ENCODE results near the gene B3GALT4. TPM values are rescaled to one million over a fixed set of nuclear protein-coding genes. Genes with fewer than 3 reads are reported as not detected.

B3GALT4 gene, protein sequence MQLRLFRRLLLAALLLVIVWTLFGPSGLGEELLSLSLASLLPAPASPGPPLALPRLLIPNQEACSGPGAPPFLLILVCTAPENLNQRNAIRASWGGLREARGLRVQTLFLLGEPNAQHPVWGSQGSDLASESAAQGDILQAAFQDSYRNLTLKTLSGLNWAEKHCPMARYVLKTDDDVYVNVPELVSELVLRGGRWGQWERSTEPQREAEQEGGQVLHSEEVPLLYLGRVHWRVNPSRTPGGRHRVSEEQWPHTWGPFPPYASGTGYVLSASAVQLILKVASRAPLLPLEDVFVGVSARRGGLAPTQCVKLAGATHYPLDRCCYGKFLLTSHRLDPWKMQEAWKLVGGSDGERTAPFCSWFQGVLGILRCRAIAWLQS
- 10 to 100 TPM; 14.0 to 20.5 TPM for total RNA-seq

DNA sequence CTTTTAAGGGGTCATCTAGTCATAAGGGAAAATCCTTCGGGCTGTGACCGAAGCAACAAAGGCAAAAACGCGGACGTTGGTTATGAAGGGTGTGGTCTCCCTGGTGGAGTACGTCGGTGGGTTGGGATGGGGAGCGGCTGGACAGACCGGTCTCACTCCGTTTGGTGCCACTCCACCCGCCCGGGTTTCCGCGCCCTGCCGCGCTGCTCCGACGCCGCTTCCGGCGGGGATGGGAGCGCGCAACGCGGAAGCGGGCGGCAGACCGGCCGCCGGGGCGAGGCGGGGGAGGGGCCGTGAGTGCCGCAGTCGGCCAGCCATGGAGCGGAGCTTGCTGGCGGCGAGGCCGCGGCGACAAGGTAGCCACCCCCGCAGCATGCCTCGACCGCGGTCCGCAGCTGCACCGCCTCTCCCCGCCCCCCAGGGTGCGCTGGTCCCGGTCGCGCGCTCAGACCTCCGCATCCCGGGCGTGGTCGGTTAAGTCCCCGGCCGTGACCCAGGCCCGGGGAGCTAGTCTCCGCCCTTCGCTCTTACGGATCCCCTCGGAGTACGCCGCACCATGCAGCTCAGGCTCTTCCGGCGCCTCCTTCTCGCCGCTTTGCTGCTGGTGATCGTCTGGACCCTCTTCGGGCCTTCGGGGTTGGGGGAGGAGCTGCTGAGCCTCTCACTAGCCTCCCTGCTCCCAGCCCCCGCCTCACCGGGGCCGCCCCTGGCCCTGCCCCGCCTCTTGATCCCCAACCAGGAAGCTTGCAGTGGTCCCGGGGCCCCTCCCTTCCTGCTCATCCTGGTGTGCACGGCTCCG, at the start of gene B3GALT4:
Gene B3GALT4 (plus strand): TSS at position 260 of the 799 bp plus-strand sequence. CDS start 297 bp downstream, at position 557.
- ATAC-seq (peak; percentile 72), DNase-seq (peak; percentile 88)
- Mint-ChIP-seq H3K4me3 (peak within 1 kb of the TSS; percentile 88), H3K9me3 (ENCODE audit: low read depth) (no peaks in the 10 kb centered on the region), H3K27ac (peak within 1 kb of the TSS; percentile 97), H3K27me3 (no peaks in the 10 kb centered on the region), H3K4me1 (peaks cover 60% of the 10 kb centered on the region), H3K36me3 (peaks cover 52% of the 10 kb centered on the region)
- CTCF ChIA-PET, result interaction anchor here (0.6 to 6.4 kb wide), 18 partner anchors 12 to 153 kb away, joined by 3 to 58 read pairs (median 4); partner anchors contain the start of genes PFDN6, RGL2, WDR46 and ZBTB22

DNA sequence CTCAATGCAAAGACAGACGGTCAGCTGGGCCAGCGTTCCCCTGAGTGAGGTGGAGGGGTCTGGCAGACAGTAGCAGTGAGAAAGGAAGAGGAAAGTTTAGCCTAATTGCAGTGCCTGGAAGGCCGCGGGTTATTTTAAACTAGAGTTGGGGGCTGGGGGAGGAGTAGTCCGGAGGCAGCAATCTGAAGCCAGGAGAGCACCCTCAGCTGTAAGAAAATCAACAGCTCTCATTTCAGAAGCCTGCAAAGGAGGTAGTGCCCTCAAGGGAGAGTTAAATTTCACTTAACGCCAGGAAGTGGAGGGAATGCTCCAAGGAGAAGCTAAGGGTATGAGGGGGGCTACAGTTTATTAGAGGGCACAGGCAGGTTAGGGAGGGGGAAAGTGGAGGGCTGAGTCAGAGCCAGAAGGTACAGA, 41.7 kb upstream of the B3GALT4 start:
- H3K27me3 Mint-ChIP-seq, result peaks cover 42% of the 10 kb centered on the region
- no peak overlapping the region for H3K4me3 Mint-ChIP-seq
- DNase-seq, result no peak
- H3K27ac Mint-ChIP-seq, result no peak overlapping the region
- CTCF ChIA-PET, result interaction anchor here (1.0 kb wide), 1 partner anchor 13 kb away, joined by 3 read pairs; no protein-coding TSS in a partner anchor
- no peaks in the 10 kb centered on the region for H3K9me3 Mint-ChIP-seq (ENCODE audit: low read depth)
- ATAC-seq, result no peak
- H3K4me1 Mint-ChIP-seq, result no peaks in the 10 kb centered on the region
- no peaks in the 10 kb centered on the region for H3K36me3 Mint-ChIP-seq

DNA sequence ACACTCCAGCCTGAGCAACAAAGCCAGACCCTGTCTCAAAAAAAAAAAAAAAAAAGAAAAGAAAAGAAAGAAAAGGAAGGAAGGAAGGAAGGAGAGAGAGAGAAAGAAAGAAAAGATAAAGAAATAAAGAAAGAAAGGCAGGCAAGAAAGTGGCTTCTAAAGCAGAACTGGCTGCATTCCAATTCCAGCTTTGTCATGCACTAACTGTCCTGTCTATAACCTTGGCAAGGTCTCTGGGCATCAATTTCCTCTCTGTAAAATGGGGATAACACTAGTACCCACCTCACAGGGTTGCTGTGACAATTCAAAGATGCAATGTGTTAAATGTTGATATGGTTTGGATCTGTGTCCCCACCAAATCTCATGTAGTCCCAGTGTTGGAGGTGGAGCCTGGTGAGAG, 40.6 kb upstream of the B3GALT4 start:
- Mint-ChIP-seq H3K27ac (no peak overlapping the region), H3K9me3 (ENCODE audit: low read depth) (no peaks in the 10 kb centered on the region), H3K36me3 (no peaks in the 10 kb centered on the region), H3K27me3 (peaks cover 45% of the 10 kb centered on the region), H3K4me1 (peaks cover 2% of the 10 kb centered on the region), H3K4me3 (no peak overlapping the region)
- ATAC-seq (no peak), DNase-seq (no peak)
- CTCF ChIA-PET, result interaction anchor here (0.7 kb wide), 1 partner anchor 38 kb away, joined by 3 read pairs; no protein-coding TSS in a partner anchor

DNA sequence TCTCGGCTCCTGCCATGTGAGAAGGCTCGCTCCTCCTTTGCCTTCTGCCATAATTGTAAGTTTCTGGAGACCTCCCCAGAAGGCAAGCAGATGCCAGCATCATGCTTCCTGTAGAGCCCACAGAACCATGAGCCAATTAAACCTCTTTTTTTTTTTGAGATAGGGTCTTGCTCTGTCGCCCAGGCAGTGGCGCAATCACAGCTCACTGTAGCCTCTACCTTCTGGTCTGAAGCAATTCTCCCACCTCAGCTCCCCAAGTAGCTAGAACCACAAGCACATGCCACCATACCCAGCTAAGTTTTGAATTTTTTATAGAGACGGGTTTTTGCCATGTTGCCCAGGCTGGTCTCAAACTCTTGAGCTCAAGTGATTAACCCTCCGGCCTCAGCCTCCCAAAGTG, 40.1 kb upstream of the B3GALT4 start:
- Mint-ChIP-seq H3K4me3 (no peak overlapping the region), H3K9me3 (ENCODE audit: low read depth) (no peaks in the 10 kb centered on the region), H3K4me1 (peaks cover 6% of the 10 kb centered on the region), H3K36me3 (no peaks in the 10 kb centered on the region), H3K27me3 (peaks cover 45% of the 10 kb centered on the region), H3K27ac (no peak overlapping the region)
- no peak for ATAC-seq
- DNase-seq, result no peak
- CTCF ChIA-PET, result interaction anchor here (0.7 to 1.2 kb wide), 2 partner anchors 10 to 39 kb away, joined by 3 to 4 read pairs; no protein-coding TSS in a partner anchor

DNA sequence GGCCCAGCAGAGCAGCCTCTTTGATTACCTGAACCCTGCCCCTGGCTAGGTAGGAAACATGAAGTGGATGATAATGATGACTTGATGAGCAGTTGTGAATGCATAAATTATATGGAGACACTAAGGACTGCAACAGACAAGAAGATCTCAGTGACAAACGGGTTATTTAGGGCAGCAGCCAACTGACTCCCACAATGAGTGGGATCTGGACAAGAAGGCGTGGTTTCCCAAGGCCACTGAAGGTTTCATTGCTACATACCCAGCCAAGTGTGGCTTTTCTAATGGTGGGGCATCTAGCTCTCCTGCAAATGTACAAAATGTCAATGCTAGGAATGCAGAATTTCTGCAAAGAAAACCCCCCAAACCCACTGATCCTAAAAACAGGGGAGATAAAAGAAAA, 39.2 kb upstream of the B3GALT4 start:
- CTCF ChIA-PET, result interaction anchor here (1.0 to 1.4 kb wide), 4 partner anchors 11 to 113 kb away, joined by 3 to 5 read pairs (median 4); no protein-coding TSS in a partner anchor
- H3K4me3 Mint-ChIP-seq, result no peak overlapping the region
- no peaks in the 10 kb centered on the region for H3K9me3 Mint-ChIP-seq (ENCODE audit: low read depth)
- no peak overlapping the region for H3K27ac Mint-ChIP-seq
- no peak for DNase-seq
- H3K36me3 Mint-ChIP-seq, result no peaks in the 10 kb centered on the region
- peaks cover 48% of the 10 kb centered on the region for H3K27me3 Mint-ChIP-seq
- H3K4me1 Mint-ChIP-seq, result peaks cover 12% of the 10 kb centered on the region
- no peak for ATAC-seq

DNA sequence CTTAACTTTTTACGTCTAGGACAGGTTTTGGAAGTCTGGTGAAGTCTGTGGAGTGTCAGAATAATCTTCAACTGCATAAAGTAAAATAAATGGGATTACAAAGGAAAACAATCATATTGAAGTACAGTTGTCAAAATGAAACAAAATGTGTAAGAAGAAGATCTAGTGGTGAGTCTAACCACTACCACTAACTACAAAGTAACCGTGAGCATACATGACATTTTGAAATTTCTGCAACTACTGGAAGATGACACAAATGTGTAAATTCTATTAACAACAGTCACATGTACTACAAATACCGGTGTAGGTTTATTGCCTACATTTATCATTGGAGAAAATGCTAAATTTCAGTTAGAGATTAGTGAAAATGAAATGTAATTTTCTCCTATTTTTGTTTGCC, 35.0 kb upstream of the B3GALT4 start:
- DNase-seq (no peak), ATAC-seq (peak; percentile 75)
- Mint-ChIP-seq H3K4me1 (peaks cover 12% of the 10 kb centered on the region), H3K9me3 (ENCODE audit: low read depth) (no peaks in the 10 kb centered on the region), H3K4me3 (peak overlapping the region; percentile 25), H3K36me3 (no peaks in the 10 kb centered on the region), H3K27ac (no peak overlapping the region), H3K27me3 (peaks cover 44% of the 10 kb centered on the region)
- CTCF ChIA-PET, result interaction anchor here (2.1 to 2.2 kb wide), 2 partner anchors 80 to 124 kb away, joined by 5 to 6 read pairs; no protein-coding TSS in a partner anchor

DNA sequence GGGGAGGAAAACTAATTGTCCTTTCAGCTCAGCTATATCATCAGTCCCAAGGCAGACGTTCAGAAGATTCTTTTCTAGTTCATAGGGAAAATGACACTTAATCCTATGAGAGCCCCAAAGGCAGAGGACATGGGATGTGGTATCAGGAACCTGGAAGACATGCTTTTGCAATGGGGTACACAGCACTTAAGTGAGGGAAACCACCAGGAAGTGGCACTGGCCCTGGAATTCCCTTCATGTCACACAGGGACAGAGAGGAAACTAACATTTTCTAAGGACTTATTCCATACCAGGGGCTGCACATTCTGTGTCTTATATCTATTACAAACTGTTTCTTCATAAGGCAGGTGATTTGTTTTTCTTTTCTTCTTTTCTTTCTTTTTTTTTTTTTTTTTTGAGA, 33.4 kb upstream of the B3GALT4 start:
- DNase-seq (no peak), ATAC-seq (no peak)
- H3K27me3 Mint-ChIP-seq, result peaks cover 36% of the 10 kb centered on the region
- H3K9me3 Mint-ChIP-seq (ENCODE audit: low read depth), result no peaks in the 10 kb centered on the region
- no peak overlapping the region for H3K27ac Mint-ChIP-seq
- no peaks in the 10 kb centered on the region for H3K36me3 Mint-ChIP-seq
- CTCF ChIA-PET, result interaction anchor here (0.7 to 2.1 kb wide), 5 partner anchors 23 to 117 kb away, joined by 3 to 6 read pairs (median 3); no protein-coding TSS in a partner anchor
- H3K4me3 Mint-ChIP-seq, result no peak overlapping the region
- H3K4me1 Mint-ChIP-seq, result peaks cover 16% of the 10 kb centered on the region

DNA sequence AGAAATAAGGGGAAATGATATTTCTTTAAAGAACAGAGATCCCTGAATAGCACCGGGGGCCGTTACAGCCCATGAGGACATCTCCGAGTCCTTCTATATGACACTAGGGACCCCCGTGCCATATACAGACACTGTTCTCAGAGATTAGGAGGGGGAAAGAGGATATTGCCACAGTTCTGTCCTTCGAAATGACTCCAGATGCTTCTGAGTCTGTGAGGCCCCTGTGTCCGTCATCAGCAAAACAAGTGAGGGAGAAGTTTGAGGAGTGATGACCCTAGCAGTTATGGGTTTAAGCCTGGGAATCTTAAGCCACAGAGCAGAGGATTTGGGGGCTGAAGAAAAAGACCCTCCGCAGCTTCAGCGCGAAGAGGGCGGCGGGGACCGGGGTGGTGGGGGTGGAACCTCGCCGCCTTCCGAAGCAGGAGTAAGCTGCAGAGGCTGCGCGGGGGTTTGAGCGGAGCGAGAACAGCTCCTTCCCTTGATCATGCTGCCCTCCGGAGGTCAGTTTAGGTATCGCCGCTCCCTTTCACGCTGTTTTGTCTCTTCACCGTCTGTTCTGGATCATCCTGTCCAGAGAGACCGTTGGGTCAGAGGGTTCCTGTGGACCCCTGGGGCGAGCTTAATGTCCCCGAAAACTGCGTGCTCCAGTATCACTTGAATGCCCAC, 28.8 kb upstream of the B3GALT4 start:
- Mint-ChIP-seq H3K27me3 (peaks cover 15% of the 10 kb centered on the region), H3K4me1 (peaks cover 37% of the 10 kb centered on the region), H3K9me3 (ENCODE audit: low read depth) (no peaks in the 10 kb centered on the region), H3K27ac (peak overlapping the region; percentile 94), H3K4me3 (peak overlapping the region; percentile 90), H3K36me3 (peaks cover 21% of the 10 kb centered on the region)
- DNase-seq (peak; percentile 95), ATAC-seq (peak; percentile 42)
- CTCF ChIA-PET, result interaction anchor here (0.5 to 6.2 kb wide), 47 partner anchors 8 to 410 kb away, joined by 3 to 108 read pairs (median 5); partner anchors contain the start of genes B3GALT4, HLA-DMA, HLA-DPA1 and HLA-DPB1

DNA sequence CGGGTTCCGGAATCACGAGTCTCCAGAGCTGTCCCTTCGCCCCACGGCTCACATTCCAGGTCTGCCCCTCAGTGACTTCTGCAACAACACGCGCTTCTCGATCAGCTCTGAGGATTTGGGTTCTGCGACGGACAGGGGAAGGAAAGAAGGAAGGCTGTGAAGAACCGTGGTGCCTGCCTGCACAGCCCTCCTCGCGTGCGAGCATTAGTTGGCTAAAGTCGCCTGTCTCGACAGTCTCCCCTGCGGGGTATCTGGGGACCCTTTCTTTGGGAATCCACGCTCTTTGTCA, 28.3 kb upstream of the B3GALT4 start:
- CTCF ChIA-PET, result interaction anchor here (0.8 to 6.2 kb wide), 44 partner anchors 8 to 410 kb away, joined by 3 to 108 read pairs (median 6); partner anchors contain the start of genes B3GALT4, HLA-DMA, HLA-DPA1 and HLA-DPB1
- ATAC-seq, result peak; percentile 8

DNA sequence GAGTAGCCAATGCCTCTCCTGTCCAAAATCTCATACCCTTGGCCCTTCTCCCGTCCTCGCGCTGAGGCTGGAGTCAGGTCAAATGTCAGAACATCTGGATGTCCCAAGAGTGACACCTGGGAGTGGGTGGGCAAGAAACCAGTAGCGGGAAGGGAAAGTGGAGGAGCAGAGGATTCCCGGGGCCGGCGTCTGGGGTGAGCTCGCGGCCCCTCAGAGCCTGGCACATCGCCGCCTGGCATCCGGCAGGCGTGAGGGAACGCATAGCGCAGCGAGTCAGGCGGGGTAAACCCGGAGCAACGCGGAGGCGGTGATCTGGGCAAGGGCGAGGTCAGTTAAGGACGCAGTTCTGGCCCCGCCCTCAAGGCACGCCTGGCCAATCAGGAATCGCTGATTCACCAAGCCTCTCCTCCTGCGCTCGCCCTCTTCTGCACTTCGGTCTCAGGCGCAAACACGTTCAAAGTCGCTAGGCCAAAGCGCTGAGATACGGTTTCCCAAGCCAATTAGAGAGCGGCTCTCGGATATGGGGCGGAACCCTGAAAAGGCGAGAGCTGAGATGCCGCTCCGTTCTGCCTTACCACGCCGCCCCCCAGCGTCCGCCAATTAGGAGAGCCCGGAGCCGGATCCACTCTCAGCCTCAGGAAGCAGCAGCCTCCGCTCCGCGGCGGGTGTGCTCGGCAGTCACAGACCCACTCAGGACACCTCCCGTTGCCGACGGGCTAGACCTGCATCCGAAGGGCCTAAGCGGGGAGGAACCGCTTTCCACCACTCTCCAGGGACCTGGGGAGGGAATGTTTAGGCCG, 27.8 kb upstream of the B3GALT4 start:
- Mint-ChIP-seq H3K4me1 (peaks cover 37% of the 10 kb centered on the region), H3K36me3 (peaks cover 21% of the 10 kb centered on the region), H3K9me3 (ENCODE audit: low read depth) (no peaks in the 10 kb centered on the region), H3K27me3 (peaks cover 10% of the 10 kb centered on the region), H3K4me3 (peak overlapping the region; percentile 90), H3K27ac (peak overlapping the region; percentile 94)
- ATAC-seq (peak; percentile 93), DNase-seq (peak; percentile 99)
- CTCF ChIA-PET, result interaction anchor here (0.8 to 6.2 kb wide), 41 partner anchors 9 to 411 kb away, joined by 3 to 108 read pairs (median 6); partner anchors contain the start of genes B3GALT4, HLA-DPA1, HLA-DPB1 and HSD17B8

More for the DNA sequence above, 28.3 kb upstream of the B3GALT4 start:
- Mint-ChIP-seq H3K4me3 (peak overlapping the region; percentile 90), H3K27ac (peak overlapping the region; percentile 94), H3K9me3 (ENCODE audit: low read depth) (no peaks in the 10 kb centered on the region), H3K36me3 (peaks cover 21% of the 10 kb centered on the region), H3K4me1 (peaks cover 37% of the 10 kb centered on the region), H3K27me3 (peaks cover 11% of the 10 kb centered on the region)
- DNase-seq, result peak; percentile 66

DNA sequence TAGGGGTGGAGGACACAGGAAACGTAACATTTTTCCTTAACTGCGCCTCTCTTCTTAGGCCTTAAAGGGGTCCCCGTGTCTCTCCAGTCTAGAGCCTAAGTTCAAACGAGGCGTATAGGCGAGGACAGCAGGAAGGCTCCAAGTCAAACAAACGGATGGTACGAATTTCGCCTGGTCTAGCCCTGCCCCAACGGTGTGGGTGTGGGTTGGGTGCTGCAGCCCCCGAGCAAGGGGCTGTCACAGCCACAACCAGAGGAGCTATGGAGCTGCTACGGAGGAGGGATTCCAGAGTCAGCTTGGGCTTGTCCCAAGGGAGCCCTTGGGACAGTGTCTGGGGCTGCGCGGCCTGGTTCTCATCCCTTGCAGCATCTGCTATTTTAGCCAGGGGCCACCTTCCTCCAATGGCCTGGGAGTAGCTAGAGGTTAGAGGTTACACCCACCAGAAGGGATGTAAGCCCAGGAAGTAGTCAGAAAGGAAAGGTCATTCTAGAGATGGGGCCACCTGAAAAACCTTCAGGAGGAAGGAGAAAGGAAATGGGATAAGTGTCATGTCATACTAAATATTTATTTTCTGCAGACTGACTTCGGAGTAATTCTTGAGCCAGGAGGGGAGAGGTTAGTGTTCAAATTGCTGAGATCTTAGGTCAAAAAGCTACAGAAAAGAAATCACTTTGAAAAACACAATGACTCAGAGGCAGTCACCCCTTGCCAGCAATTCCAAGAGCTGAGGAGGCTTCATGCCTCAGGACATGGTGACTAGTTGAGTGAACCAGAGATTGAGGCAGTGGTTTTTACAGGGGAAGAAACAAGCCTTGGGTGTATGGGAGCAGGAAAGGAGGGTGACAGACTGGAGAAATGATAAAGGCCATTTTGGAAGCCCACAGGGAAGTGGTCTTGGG, 26.9 kb upstream of the B3GALT4 start:
- Mint-ChIP-seq H3K4me3 (peak overlapping the region; percentile 90), H3K27ac (peak overlapping the region; percentile 94), H3K9me3 (ENCODE audit: low read depth) (no peaks in the 10 kb centered on the region), H3K4me1 (peaks cover 37% of the 10 kb centered on the region), H3K36me3 (peaks cover 24% of the 10 kb centered on the region), H3K27me3 (peaks cover 10% of the 10 kb centered on the region)
- peak; percentile 48 for DNase-seq
- ATAC-seq, result no peak
- CTCF ChIA-PET, result interaction anchor here (0.8 to 6.2 kb wide), 15 partner anchors 10 to 411 kb away, joined by 3 to 108 read pairs (median 21); partner anchors contain the start of genes B3GALT4, HSD17B8, PFDN6 and RING1

Measured in activated CD8-positive, alpha-beta memory T cell treated with anti-CD3 and anti-CD28 coated beads, Interleukin-2, amount 10 ng/mL, durations not matched to agents 7 days and 5 days (primary cell).